Left renal pelvis (tissue), 4 donors: ENCODE data around the gene FAM111A. TPM values are rescaled to one million over a fixed set of nuclear protein-coding genes. Genes with fewer than 3 reads are reported as not detected.

Experiments used
- DNase-seq, 4 donors: peaks; one replicate each; pipeline ENCODE4 v3.0.0-alpha.2; 2013; ENCODE audit warnings: low read depth in 4 of 4, low spot score in 3 of 4
- polyA plus RNA-seq, 4 donors: library from polyadenylated mRNA; unstranded; fragments of 120-200 nt; gene quantifications; one replicate each; pipeline ENCODE4 v1.2.1, GENCODE V29; 2013; ENCODE audit not compliant: insufficient read length in 4 of 4

The FAM111A gene
- polyA plus RNA-seq, 4 donors: 43.3 to 83.2 (median 58.8) TPM

DNA sequence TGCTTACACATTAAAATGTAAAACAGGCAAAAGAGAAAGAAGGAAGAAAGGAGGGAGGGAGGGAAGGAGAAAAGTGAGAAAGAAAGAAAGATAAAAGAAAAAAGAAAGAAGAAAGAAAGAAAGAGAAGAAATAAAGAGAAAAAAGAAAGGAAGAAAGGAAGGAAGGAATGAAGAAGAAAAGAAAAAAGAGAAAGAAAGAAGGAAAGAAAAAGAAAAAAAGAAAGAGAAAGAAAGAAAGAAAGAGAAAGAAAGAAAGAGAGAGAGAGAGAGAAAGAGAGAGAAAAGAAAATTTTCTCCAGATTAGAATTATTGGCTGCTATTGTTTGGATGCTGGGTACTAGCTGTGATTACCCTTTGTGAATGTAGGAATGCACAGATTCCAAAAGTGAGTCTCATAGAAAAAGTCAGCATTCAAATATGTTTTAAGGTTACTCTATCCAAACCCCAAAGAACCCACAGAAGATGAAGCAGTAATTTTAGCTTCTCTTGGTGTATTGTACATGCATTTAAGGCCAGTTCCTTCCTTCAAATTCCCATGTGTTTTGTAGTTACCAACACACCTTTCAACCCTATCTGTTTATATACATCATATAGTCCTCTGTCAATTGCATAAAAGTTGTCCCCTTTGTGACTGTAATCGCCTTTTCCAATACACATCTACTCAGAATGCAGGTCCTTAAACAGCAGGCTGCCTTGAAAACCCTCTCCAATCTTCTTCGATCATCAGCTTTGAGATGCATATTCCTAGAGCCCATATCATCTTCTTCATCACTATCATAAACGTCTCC lies 789 bp upstream of the FAM111A start:
- DNase-seq: no peak

DNA sequence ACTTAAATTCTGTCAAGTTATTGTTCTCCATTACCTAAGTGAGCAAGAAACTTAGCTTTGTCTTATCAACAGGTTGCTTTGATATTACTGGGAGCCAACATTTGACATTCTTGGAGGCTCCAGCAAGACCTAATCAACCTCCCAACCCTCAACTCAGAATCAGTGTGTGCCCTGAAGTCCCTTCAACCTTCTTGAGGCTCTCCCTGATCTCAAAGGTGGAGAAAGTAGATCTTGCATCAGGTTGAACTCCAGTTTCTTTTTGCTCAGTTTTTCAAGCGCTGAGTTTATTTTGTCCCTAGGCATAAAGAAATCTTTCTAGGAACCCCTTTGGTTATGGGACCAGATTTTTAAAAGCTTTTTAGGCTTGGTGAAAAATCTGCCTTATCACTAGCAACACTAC lies 1.4 kb downstream of the FAM111A start:
- DNase-seq: no peak

DNA sequence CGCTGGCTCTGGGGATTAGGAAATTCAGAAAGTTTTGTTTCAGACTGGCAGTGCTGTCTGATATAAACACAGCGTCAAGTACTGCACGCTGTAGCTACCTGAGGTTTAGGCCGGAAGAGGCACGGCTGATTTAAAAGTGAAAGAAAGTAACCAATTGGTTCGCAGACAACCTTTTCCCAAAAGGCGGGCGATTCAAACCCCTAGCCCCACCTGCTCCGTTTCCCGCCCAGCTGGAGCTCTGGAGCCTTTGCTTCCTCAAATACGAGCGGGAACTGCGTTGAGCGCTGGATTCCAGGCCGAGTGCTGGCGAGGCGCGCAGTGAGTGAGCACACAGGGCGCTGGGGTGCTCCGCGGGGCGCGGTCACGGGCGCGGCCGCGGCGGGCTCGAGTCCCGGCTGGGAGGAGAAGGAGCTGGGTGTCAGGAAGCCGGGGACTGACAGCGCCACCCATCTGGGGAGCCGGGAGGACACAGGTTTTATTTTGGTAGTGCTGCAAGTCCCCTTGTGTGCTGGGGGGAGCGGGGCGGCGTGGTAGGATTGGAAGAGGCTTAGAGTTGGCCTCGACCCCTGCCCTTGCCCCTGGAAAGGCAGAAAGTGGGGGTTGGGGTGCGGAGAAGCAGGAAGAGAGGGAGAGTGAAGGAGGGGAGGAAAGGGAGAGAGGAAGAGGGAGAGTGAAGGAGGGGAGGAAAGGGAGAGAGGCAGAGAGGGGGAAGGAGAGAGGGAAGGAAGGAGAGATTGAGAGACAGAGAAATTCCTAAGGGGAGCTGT lies 2.1 kb downstream of the FAM111A start:
- peak in 3 of 4 donors; percentile 68 to 79 (median 78) for DNase-seq

DNA sequence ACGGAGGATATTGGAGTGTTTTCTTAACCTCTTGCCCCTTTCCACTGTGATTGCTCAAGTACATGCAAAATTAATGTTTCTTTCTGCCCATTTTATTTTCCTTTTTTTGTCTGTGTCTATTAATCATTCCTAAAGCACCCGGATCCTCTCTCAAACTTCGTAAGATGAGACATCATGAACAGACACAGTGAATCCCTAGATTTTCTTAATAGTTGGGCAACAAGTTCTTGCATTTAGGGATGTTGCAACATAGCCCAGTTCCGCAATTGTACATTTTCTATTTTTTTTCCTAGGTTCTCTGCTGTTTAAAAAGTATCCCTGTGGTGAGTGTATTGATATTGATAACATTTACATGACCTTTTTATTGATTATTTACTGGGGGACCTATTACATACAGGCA lies 2.9 kb downstream of the FAM111A start:
- DNase-seq: no peak

DNA sequence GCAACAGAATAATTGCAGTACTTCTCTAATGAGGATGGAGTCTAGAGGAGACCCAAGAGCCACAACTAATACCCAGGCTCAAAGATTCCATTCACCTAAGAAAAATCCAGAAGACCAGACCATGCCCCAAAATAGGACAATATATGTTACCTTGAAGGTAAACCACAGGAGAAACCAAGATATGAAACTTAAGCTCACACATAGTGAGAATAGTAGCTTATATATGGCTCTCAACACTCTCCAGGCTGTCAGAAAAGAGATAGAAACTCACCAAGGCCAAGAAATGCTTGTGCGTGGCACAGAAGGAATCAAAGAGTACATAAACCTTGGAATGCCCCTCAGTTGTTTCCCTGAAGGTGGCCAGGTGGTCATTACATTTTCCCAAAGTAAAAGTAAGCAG lies 9.1 kb downstream of the FAM111A start:
- no peak for DNase-seq

DNA sequence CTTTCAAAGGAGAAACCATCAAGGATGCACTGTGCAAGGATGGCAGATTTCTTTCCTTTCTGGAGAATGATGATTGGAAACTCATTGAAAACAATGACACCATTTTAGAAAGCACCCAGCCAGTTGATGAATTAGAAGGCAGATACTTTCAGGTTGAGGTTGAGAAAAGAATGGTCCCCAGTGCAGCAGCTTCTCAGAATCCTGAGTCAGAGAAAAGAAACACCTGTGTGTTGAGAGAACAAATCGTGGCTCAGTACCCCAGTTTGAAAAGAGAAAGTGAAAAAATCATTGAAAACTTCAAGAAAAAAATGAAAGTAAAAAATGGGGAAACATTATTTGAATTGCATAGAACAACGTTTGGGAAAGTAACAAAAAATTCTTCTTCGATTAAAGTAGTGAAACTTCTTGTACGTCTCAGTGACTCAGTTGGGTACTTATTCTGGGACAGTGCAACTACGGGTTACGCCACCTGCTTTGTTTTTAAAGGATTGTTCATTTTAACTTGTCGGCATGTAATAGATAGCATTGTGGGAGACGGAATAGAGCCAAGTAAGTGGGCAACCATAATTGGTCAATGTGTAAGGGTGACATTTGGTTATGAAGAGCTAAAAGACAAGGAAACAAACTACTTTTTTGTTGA lies 9.8 kb downstream of the FAM111A start:
- DNase-seq: no peak

DNA sequence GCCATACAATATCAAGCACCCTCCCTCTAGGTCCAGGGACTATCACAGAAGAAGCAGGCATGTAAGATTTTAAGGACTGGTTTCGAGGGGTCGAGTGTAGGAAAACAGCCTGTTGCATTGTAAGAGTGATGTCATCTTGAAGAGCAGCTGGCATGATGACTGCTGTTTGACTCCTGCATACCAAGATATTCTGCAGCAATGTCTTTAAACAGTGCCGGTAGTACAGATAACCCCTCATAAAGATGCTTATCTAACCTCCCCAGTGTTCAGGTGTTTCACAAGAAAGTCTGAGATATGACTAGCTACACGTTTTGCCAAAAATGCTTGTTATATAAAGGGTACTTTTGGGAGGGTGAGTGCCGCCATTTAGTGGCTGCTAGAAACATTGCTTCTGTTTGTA lies 12.0 kb downstream of the FAM111A start:
- no peak for DNase-seq

DNA sequence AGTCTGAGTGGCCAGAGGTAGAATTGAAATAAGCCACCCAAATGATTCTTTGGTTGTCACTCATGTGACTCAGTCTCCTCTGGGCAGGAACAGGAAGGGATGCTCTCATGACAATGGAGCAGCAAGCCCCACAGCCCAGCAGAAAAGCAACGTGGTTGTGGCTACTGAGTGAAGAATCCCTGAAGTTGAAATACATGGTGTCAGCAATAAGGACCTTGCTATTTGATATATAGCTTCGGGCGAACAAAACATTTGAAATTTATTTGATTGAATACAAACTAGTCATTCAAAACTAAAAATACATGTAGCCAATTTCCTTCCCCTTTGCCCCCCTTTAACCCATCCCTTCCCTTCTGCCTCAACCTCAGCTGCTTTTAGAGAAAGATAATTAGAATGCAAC lies 14.8 kb downstream of the FAM111A start:
- no peak for DNase-seq

DNA sequence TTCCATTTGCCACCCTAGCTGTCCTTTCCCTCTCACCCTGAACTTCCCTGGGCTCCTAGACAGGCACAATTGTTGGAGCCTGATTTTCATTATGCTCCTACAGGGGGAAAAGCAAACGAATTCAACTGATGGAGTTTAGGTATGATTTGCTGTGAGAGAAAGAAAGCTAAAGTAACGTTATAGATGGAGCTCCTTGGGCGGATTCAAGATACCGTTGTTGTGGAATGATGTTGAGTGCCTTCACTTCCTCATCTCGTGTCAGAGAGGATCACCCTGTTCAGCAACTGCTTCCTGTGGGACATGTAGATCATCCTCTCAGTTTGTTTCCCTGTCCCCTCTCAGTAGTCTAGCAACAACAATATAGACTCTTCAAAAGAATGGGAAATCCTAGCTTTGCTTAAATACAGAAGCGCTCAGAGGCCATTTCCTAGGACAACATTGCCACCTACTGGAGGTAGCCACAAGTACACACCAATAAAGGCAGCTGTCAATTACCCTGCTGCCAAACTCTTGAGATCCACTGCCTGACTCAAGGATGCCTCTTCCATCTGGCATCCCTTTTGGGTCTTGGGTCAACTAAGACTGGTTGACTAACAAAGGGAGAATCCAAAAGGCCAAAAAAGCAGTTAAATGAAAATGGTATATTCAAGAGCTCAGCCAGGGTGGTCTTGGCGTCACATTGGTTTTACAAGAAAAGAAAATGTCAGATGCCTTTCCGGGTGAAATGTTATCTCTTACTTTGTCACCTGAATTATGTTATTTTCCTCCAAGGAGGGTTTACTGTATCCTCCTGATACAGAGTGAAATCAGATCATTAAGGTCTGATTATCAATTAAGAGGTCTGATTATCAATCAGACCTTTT lies 15.8 kb downstream of the FAM111A start:
- no peak for DNase-seq

DNA sequence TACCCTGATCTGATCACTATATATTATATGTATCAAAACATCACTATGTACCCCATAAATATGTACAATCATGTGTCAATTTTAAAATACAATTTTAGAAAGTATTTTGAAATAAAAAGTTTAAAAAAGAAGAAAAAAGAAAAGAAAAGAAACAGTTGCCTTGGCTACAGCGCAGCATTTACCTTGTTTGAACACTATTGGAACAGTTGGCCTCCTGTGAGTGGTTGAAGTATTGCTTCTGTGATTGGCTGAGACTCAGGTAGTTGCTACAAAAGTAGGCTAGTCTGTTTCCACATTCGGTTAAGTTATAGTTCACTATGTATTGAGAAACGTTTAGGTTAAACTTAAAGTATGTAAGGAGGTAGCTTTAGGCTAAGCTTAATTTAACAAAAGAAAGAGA lies 21.4 kb downstream of the FAM111A start:
- DNase-seq: no peak

DNA sequence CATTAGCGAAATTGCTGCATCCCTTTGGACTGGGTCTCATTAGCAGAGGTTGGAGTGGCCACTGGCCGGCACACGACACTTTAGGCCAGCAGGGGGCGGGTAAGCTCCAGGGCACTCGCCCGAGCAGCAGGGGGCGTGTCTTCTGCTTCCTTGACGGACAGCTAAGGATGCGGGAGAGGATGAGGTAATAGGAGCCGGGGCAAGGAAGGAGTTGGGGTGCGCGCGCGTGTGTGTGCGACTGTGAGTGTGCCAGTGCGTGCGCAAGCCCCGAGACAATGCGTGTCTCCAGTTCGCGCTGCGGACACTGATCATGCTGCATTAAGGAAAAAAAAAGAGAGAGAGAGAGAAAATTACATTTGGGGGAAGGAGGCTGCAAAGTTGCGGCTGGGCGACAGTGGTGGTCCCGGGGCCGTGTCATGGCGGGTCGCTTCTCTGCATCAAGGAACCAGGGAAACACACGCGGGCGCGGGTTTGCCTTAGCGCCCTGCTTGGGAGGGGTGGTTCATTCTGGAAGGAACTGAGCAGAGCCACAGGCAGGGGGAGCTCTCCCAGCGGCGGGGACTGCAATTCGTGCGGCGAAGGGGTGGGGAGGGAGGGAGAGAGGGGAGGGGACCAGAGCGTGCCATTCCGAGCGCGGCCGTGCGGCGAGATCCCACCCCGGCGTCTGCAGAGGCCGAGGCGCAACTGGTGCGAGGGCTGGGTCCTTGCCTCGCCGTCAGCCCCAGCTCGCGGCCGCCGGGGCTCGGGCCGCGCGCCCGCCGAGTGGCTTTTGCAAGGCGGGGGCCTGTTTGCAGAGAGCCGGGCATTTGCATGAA lies 29.1 kb downstream of the FAM111A start, which contains the start of gene DTX4:
DTX4 (plus strand) TSS at position 625 of the 815 bp plus-strand sequence. CDS start 464 bp downstream, outside the sequence.
- peak in 3 of 4 donors; percentile 85 for DNase-seq

DNA sequence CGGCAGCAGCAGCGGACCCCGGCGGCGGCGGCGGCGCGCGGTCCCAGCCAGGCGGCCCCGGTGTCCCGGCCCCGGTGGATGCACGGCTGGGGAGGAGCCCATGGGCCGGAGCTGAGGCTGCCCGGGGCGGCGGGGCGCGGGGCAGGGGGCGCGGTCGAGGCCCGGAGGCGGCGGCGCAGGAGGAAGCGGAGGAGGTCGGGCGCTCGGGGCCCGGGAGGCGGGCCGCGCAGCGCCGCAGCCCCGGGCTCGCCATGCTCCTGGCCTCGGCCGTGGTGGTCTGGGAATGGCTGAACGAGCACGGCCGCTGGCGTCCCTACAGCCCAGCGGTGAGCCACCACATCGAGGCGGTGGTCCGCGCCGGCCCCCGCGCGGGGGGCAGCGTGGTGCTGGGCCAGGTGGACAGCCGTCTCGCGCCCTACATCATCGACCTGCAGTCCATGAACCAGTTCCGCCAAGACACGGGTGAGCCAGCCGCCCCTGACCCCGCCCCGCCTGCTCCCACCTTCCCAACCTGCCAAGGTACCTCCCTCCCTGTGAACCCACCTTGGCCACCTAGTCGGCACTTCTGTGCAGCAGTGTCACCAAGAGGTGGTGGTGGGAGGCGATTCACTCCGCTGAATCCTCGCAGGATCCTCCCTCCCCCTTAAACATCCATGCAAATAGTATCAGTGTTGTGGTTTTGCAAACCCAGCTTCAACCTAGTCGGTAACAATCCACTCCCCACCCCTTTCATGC lies 29.9 kb downstream of the FAM111A start:
- no peak for DNase-seq

DNA sequence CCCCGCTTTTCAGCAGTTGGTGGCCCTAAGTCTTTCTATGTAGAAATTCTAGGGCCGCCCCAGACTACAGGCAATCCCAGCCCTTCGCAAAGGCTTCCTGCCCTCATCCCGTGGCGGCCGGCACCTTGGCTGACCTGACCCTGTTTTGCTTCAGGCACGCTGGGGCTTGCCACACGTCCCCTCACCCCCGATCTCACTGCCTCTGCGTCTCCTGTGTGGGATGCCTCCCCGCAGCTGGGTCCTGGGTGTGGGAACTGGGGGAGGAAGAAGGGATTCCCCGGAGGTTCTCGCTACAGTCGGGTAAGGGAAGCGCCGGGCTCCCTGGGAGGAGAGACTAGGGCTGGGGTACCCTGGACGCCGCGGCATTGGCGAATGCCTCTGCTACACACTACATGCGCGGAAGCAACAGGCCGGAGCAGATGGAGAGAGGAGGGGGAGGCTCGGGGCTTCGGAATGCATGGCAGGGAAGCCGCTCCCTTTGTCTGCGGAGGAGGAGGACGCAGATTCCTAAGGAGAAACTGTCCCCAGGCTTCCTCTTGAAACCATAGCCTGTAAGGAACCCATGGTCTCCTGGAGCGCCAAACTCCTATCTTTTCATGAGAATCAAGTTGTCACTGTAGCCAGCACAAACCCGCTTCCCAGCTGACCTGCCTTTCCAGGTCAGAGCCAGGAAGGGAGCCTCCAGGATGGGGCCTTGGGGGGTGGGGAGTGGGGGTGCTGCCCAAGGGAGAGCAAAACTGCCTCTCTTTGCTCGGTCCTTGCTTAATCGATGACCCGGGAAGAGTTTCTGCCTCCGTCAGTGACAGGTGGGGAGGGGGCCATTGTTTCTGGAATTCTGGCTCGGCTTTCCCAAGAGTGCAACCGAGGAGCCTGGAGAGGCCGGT lies 30.7 kb downstream of the FAM111A start:
- DNase-seq: no peak

DNA sequence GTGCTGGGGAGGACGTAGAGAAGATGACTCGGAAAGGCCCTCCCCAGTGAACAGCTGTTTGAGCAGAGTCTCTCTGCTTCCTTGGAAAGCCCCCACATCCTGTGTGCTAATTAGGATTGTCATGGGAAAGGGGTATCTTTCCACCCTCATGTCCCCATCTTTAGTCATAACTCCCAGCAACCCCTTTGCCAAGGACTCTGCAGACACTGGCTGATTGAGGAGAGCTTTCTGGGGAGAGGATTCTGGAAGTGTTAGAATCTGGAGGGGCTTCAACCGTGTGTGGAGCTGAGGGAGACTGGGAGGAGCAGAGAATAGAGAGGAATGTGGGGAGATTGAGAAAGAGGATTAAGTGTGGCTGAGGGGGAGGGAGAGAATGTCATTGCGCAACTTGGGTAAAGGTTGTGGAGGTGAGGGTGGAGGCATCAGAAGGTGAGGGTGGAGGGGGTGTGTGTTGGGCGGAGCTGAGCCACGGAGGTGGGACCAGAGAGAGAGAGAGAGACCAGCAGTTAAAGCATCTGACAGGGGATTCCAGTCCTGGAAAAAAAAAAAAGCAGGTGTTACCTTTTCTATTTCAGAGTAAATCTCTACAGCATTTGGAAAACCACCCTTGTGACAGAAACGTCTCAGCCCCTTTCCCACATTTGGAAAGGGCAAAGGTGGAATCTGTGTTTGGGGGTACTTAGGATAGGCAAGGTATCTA lies 31.5 kb downstream of the FAM111A start:
- no peak for DNase-seq

DNA sequence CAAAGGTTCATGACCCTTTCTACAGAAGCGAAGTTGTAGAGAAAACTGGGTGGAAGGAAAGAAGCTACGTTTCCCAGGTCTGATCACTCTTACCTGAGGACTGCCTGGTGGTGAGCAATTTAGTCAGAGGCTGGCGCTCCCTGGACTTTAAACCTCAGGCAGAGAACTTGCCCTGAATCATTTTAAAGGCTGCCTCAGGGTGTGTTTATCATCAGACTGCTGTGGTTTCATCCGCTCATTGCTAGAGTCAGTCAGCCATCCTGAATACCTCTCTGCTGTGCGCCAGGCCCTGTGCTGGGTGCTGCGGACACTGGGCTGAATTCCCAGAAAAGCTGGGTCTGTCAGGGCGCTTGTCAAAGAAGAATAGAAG lies 32.0 kb downstream of the FAM111A start:
- no peak for DNase-seq

DNA sequence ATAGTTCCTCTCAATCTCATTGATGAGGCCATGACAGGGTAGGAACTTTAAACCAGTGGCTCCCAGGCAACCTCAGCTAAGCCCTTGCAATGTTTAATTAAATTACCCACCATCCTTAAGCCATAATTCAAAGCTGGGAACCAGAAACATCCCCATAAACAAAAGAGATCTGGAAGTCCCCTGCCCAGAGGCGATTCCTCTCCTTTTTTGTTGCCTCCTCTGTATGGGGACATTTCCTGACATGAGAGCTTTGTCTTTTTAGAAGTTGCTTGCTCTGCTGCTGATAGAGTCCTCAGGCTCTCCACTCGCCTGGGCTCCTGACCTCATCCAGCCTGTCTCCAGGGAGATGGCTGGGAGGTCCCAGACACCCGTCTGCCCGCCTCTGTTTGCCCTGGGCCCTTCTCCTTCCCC lies 32.4 kb downstream of the FAM111A start:
- no peak for DNase-seq

DNA sequence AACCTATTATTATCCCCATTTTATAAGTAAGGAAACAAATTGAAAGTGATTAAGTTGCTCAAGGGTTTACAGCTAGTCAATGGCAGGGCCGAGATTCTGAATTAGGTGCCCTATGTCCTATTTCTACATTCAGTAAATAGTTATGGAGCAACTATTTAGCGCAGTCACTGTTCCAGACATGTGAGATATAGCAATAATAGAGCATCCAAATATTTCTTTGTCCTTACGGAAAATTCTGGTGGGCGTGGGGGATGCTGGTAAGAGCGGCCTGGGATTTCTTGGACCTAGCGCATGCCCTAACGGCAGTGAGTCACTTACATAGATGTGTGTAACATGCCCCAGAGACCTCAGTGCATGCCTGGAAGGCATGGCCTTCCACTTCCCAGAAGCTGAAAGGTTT lies 33.7 kb downstream of the FAM111A start:
- no peak for DNase-seq
